Activated CD4-positive, alpha-beta T cell treated with anti-CD3 and anti-CD28 coated beads, Interleukin-2, amount 50 U/mL, for 1 hour (primary cell): ENCODE measurements around the gene PRKG1.

Source experiments
- DNase-seq: peaks from one replicate; pipeline ENCODE4 v3.0.0-alpha.2; 2020

Gene PRKG1

DNA sequence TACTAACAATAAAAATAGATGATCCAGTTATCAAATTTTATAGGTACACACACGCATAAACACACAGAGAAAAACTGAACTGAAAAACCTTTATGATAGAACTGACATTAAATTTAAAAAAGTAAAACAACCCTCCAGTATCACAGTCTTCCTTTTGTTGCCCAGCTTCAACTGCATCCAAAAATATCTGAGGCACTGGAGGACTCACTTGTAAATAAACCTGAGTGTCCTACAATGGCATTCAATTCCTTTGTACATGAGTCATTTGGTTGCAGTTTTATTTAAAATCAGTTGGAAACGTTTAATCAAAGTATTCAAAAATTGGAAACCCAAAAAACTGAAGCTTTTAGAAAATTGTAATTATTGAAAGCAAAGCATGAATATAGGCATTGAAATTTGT is 890.3 kb downstream of the PRKG1 start:
- DNase-seq: no peak

DNA sequence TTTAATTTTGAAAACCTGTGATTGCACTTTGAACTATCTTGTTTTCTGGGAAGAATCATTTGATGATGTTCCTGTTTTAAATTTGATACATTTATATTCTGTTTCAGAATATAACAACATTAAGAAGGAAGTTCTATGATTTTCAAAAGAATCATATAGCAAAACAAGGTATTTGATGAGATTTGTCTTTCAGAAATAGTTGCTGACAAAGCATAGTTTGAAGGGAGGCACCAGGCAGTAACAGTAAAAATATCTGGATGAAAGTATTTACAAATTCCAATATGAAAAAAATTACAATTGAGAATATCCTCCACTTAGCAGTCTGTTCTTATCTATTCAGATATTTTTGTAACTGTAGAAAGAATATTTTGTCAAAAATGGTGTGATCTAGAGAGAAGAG is 891.2 kb downstream of the PRKG1 start:
- no peak for DNase-seq

DNA sequence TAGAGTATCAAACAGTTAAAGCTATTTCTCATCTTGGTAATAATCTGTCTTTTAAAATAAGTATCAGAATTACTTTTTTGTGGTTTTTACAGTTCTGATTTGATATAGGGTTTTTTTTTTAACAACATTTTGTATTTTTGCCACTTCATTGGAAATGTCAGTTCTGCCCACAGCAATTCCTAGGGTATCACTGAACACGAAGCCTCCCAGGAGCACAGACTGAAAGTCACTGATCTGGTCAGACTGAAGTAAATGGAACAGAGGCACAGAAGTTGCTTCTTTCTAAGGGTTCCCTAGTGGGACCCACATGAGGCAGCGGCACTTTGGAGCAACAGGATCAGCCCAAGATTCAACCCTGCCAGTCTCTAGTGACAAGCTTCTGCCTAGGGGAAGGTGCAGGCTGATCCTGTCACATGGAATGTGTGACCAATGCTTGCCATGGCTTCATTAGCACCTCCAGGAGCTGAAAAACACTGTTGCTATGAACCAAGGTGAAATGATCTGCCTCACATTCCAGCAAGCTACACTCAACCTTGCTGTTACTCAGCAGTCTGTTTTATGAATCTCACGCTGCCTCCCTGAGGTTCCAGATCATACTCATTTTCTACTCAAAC is 898.6 kb downstream of the PRKG1 start:
- DNase-seq: no peak

DNA sequence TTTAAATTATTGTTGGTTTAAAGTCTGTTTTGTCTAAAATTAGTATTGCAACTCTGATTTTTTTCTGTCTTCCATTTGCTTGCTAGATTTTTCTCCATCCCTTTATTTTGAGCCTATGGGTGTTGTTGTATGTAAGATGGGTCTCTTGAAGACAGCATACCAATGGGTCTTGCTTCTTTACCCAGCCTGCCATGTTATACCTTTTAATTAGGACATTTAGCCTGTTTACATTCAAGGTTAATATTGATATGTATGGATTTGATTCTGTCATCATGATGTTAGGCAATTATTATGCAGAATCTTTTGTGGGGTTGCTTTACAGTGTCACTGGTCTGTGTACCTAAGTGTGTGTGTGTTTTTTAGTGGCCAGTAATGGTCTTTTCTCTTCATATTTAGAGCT is 906.5 kb downstream of the PRKG1 start:
- DNase-seq: no peak

DNA sequence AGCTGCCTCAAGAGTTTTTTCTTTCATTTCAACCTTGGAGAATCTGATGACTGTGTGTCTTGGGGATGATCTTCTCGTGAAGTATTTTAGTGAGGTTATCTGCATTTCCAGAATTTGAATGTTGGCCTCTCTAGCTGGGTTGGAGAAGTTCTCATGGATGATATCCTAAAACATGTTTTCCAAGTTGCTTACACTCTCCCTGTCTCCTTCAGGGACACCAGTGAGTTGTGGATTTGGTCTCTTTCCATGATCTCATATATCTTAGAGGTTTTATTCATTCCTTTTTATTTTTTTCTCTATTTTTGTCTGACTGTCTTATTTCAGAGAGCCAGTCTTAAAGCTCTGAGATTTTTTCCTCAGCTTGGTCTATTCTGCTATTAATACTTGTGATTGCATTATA is 907.4 kb downstream of the PRKG1 start:
- DNase-seq: no peak

DNA sequence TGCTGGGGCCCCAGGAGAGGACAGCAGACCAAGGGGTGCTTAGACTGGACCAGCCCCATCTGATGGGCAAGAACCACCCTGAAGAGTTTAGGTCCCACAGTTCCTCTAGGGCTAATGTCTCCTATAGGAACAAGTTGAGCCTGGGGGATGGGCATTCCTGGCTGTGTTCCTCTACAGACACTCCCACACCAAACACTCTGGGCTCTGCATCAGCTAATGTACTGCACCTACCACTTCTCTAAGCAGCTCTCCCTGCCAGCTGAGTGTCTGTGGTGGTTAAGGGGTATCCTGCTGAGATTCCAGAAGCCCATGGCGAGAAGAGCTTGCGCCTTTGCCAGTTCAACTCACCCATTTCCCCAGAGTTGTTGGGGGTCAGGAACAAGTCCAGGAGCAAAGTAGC is 909.2 kb downstream of the PRKG1 start:
- DNase-seq: no peak

DNA sequence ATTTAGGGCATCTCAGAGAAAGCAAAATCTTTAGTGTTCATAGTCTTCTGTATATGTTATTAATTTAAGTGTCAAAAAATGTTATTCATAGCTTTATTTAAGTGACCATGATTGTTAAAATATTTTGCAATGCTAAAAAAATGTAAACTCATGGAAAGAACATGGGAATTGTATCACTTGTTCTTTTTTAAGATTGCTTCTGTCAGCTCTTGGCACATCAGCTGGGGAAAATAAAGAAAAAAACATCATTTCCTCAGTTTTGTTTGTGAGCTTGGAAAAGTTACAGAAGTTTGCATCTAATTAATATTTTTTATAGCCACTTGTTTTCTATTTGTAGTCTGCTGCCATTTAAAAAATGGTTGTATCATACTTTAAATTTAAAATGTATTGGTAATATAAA is 911.0 kb downstream of the PRKG1 start:
- DNase-seq: no peak

DNA sequence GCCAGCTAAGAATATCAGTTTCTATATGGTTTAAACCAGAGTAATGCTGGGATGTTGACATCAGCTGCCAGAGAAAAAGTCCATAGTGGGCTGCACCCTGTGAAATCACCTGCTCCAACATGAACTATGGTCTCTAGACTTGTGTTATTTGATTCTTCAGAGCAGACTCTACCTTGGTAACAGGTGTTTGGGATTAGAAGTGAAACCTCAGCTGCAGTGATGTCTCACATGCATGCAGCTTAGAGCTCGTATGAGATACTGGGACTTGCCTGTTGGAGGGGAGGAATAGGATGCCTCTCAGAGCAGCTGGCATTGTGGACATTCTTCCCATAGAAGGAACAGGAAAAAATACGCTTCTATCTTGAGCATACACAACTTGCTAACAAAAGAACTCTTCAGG is 912.2 kb downstream of the PRKG1 start:
- no peak for DNase-seq

DNA sequence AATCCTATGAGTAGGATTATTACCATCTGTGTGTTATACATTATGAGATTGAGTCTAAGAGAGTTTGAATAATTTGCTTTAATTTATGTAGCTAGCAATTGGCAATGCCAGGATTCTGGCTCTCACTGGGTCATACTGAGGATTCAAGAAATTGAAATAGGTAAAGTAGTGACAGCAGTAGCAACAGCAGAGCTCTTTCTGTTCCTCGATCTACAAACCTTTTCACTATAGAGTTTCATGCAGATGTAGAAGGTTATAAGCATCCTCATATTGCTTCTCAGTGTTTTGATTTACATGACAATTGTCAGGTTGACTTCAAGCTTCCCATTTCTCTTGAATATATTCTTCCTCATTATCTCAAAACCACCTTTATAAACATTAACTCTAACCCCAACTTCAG is 919.2 kb downstream of the PRKG1 start:
- DNase-seq: no peak

DNA sequence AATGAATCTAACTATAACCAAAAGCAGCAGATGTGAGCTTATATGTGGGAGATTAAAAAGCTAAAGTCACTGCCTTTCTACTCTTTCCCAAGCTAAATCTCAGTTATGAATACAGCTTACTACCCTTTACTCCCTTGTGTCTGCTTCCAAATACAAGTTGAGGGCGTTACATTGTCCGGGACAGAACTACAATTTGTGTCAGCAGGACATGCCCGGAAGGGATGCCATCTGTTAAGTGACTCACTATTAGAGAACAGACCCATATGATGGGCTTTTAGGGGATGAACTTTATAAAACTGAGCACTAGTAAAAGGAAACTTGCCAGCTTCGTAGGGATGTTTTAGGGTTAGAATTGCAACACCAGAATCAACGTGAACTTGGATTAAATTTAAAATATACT is 924.8 kb downstream of the PRKG1 start:
- DNase-seq: no peak

DNA sequence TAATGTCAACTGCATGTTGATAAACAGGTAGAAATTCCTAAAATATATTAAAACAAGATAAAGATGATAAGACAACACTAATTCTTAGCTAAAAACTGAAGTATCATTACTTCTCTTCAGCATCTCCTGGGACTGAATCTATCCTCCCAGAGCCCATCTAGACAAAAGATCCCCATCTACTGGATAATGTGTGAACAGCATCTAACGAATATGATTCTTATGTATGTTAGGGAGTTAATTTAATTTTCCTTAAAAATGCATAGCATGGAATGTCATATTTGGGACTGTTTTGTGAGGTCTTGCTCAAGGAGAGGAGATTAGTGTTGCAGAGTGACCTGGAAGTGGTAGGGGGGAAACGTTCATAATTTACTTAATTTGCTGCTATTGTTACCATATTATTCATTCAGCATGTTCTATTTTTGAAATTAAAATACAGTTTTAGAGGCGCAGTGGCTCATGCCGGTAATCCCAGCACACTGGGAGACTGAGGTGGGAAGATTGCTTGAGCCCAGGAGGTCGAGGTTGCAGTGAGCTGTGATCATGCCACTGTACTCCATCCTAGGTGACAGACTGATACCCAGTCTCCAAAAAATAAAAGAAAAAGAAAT is 930.2 kb downstream of the PRKG1 start:
- no peak for DNase-seq

DNA sequence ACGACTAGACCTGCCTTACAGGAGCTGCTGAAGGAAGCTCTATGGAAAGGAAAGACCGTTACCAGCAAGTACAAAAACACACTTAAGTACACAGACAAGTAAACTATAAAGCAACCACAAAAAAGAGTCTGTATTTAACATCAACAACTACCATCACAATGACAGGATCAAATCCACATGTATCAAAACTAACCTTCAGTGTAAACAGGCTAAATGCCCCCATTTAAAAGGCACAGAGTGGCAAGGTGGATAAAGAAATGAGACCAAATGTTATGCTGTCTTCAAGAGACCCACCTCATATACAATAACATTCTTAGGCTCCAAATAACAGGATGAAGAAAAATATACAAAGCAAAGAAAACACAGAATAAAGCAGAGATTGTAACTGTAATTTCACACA is 932.8 kb downstream of the PRKG1 start:
- no peak for DNase-seq

DNA sequence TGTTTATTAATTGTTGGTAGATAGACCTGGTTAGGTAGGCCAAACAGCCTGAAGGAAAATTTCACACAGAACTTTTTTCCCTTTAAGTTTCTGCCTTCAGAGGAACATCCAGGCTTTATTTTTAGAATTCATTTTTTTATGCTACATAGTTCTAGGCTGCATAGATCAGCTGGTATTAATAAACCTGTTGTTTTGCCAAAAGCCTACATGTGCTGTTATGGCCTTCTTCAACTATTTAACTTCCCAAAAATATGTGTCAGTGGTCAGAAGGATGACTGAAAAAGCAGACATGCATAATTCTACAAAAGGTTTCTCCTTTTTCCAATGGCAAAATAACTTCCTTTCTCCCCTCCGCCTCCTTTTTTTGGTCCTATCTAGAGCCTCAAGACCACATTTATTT is 936.8 kb downstream of the PRKG1 start:
- DNase-seq: no peak

DNA sequence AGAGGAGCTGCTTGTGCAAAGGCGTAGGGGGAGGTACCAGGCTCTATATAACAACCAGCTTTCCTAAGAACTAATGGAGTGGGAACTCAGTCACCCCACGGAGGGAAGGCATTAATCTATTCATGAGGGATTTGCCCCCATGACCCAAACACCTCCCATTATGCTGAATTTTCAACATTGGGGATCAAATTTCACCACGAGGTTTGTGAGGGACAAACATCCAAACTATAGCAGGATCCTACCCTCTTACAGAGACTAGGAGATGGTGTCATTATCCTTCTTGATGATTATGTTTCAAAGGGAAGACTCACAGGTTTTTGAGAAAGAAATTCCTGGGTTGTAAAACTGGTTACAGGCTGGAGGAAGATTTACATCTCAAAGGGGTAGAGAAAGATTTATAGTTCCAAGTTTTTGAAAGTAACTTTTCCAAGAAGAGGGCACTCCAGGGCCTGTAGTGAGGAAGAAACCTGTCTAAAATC is 944.8 kb downstream of the PRKG1 start:
- no peak for DNase-seq

DNA sequence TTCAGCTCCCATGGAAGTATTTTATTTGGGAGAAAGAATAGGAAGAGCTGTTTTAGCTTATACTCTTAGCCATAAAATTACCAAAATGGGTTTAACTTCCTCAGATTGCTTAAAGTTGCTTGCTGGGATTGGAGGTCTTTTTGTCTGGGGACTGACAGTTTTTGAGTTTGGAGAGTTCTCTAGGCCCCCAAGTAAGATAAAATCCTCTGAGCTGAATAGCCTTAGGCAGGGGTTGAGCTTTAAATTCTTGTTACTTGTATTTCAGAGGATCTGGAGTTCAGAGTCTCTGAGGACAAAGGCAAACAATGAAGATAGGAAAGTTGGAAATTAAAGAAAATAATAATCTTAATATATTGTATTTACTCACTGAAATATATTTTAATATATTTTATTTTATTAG is 945.4 kb downstream of the PRKG1 start:
- no peak for DNase-seq

DNA sequence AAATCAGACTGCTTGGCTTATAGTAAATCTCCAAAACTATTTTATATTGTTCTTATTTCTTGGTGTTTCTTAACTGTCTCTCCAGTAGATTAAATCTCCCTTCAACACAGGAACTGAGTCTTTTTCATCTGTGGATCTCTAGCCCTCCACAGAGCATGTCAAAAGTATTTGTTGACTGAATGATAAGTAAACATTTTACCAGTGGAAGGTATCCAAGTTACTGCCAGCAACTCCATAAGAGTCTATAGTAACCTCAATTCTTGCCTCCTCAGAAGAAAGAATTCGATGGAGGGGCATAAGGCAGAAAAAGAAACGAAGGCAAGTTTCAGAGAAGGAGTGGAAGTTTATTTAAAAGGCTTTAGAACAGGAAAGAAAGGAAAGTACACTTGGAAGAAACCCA is 945.9 kb downstream of the PRKG1 start:
- no peak for DNase-seq

DNA sequence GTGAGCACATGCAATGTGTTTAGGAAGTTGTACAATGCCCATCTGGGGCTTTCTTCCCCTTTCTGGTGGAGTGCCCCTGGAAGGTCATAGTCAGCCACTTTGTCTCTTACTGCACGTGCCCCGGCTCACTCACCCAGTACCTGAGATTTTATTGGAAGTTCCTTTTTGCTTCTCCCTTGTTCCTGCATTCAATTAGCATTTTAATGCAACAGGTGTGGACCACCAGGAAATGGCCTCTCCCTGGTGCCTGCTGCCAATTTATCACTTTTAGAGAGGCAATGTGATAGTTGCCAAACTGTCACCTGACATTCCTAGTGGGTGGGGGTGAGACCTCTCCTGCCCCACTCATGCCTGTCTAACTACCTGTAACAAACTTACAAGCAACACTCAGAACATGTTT is 946.4 kb downstream of the PRKG1 start:
- DNase-seq: no peak

DNA sequence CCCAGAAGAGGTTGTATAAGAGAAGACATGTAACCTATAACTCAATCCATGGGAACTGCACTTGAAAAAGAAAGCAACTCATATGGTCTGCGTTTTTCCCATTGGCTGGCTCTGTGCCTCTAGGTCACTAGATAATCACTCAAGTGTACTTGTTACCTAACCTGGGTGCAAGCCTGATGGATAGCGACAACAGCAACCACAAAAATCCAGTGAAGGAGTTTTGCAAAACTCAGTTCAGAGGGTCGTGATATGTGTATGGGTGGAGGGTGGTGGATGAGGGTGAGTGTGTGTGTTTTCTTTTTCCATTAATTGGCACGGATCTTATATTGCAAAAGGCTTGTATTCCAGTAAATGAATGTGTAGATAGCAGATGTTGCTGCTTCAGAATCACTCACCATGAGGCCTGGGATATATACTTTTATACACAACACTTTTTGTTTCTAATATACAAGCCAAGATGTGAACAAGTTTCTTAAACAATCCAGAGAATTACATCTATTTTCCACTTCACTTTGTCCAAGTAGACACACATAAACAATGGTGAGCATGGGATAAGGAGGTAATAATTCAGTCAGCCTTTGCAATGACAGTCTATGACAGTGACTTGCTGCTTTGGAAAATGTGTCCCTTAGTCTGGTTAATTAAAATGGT is 952.9 kb downstream of the PRKG1 start:
- no peak for DNase-seq

DNA sequence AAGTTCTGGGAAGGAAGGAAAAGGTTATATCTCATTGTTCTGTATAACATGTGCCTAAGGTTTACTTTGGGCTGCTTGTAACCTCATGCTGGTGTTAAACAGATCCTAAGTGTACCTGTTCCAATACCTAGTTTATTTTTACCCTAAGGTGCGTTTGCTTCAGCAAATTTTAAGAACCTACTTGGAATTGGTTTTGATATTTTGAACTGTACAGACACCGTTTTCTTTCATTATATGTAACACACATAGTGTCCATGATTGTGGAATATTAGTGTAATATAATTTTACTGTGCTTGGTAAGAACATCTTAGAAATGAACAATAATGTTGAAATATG is 954.2 kb downstream of the PRKG1 start:
- no peak for DNase-seq

DNA sequence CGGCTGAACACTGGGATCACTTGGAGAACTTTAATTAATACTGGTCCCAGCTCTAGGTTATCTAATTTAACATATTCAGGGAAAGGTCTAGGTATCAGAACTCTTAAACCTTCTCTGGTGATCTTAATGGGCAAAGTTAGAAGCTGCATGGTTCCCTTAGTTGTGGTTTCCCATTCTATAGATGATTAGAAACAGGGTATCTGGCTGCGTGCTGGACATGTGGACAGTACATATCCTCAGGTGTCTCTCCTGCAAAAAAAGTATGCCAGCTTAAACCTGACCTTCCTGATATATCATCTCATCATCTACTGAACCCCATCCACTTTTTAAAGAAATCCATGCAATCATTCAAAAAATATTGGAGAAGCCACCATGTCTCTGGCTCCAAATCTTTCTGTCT is 955.3 kb downstream of the PRKG1 start:
- DNase-seq: no peak

DNA sequence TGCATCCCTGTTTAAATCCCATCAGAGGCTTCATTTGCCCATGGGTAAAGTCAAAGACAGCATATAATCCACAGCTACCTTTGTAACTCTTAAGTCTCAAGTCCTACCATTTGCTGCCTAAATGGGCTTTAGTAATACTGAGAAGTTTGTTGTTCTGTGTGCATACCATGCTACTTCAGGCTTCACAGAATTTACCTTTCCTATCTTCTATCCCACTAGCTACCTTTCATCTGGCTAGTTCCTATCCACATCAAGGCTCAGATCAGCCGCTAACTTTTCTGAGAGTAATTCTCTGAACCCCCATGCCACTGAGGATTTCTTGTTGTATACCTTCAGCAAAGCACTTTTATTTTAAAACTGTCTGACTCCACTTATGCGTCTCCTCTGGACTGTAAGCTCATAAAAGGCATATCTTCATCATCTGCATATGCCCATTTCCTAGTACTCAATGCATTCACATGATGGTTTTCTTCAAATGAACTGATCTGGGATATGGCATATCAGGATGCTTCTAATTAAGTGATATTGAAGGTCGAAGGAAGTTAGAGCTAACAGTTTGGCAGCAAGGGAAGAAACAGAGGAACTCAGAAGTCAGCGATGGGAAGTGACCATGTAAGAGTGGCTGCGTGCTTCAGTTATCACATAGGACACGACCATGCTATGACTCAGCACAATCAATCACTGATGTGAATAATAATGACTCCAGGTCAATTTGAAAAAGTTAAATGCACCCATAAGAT is 955.9 kb downstream of the PRKG1 start:
- no peak for DNase-seq

DNA sequence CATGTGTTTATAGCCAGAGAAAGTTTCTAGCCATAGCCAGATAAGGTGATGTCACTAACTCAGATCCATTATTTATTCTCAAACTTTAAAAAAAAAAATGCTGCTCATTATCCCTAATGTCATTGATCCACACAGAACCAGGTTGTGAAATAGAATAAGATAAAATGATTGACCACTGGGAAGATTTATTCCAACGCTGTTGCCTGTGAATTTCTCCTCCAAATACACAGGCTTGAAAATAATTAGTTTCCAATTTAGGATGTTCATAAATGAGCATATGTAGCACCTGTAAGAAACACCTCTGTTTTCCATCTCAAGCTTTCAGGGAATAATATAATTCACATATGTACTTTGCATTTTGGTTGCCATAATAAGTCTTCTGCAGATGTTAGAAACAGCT is 956.7 kb downstream of the PRKG1 start:
- DNase-seq: no peak

DNA sequence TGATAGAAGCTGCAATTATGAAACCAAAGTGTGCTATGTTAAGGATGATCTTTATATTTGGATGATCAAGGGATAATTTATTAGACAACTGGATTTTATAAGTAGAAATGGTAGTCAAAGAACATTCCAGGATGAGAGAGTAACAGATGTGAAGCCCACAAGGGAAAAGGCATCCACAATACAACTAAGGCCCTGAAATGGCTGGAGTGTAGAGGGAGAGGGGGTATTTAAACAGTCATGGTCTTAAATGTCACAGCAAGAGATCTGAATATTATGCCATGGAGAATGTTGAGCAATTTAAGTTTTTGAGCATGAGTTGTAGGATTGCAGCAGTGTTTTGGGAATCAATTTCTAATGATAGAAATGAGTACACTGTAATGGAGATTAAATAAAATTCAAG is 957.5 kb downstream of the PRKG1 start:
- no peak for DNase-seq
